ENCODE results near the gene SEMA4C.
A peak's percentile ranks its signal among the peaks of the same experiment; 100 is the strongest.
"Not testable (repeated sequence)": the region's sequence is repeated elsewhere in the genome, so short reads cannot be mapped to it uniquely, and the experiment has no call there.

Gene SEMA4C

DNA sequence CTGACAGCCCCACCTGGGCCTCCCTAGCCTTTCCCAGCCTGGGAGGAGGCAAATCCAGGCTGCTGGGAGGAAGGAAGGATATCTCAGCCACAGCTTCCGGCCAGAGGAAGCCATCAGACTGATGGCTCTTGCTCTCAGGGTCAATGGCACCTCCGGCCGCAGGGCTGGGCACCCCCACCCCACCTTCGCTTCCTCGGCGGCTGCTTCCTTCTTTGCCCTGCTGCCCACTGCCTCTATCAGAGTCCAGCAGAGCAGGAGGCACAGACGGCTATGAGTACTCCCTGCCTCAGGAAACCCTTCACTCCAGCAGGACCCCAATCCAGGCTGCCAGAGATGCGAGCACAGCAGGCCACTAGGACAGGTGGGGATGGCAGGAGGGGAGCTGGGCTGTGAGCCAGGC, 3.3 kb downstream of the SEMA4C start:
- no peak for DNase-seq (ENCODE audit: low read depth in 2 of 2)

DNA sequence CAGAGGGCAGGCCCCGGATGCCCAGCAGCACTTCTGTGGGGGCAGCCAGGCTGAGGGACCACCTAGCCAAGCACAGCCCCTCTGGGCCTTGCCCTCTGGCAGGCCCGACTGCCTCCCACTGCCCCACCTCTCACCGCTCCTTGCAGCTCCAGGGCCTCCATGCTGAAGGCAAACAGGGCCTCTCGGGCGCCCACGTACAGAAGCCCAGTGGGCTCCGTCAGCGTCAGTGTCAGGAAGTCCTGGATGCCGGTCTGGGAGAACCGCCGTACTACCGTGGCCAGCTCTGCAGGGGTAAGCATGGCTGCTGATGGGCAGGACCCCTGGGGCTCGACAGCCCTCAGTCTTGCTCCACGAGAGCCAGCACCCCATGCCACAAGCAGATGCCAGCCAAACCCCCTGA, 3.7 kb downstream of the SEMA4C start:
- DNase-seq (ENCODE audit: low read depth in 2 of 2), result no peak

DNA sequence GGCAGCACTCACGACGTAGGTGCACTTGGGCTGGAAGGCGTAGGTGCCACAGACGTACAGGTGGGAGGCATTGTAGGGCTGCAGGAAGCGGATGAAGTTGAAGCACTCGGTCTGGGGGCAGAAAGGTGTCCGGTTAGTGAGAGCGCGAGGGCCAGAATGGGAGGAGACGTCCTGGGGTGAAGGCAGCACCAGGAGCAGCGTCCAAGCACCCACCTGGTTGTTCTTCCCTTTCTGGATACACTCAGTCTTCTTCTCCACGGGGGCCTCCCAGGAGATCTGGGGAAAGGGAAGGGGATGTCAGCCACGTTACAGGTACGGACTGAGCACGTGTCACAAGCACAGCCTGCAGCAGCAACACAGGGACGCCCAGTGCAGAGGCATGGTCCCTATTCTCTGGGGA, 4.2 kb downstream of the SEMA4C start:
- DNase-seq (ENCODE audit: low read depth in 2 of 2), result no peak

DNA sequence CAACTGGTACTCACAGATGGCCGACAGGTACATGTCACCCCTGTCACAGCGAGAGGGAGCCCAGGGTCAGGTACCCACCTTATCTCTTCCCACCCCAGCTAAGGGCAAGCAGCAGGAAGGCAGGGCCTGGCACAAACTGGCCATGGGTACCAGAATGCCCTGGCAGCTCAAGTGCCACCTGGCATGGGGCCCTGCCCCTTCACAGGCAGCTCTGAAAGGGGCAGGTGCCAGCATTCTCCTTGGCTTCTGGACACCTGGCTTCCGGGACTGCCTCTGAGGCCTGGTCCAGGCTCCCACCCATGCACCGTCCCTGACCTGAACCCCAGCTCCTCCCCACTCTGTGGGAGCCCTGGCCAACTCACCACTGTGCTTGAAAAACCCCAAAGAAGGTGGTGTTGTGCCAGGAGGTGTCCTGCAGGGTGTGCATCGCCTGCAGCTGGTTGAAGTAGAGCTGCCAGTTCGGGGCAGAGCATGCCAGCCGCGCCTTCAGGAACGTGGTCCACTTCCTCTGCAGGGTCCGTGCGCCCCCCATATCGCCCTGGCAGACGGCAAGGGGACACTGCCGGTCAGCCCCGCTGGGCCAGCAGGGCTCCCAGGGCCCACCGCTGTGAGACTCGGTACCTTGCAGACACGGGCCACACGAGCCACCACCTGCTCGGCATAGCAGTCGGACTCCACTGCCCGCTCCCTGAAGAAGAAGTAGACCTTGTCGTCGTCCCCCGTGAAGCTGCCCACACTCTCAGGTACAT, 5.4 kb downstream of the SEMA4C start:
- no peak for DNase-seq (ENCODE audit: low read depth in 2 of 2)

DNA sequence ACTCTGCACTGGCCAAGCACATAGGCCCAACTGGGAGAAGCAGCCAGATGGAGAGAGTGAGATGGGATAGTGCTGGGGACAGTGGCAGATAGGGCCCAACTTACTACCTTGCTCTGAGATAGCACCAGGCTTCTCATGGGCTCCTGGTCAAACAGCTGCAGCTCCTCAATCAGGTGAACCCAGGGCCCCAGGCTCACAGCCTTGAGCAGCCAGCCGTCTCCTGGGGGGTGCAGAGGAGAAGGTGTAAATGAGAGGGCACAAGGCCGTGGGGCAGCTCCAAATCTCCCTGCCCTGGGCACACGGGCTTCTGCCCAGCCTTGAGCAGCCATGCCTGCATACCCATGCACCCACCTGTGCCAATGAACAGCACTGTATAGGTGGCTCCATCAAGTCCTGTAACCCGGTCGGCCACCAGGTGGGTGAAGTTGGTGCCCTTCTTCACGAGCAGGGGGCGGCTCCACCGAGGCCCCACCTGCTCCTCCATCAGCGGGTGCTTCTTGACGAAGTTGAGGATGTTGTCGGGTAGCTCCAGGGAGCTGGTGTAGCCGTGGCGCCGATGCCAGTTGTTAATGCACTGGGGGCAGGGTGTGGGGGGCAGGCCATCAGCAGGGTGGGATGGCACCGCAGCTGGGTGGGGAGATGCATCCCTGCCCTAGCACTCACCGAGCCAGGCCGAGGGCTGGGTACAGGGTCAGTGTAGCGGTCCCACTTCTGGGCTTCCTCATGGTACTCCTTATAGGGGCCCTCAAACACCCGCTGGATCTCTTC, 6.1 kb downstream of the SEMA4C start:
- DNase-seq (ENCODE audit: low read depth in 2 of 2), result no peak

DNA sequence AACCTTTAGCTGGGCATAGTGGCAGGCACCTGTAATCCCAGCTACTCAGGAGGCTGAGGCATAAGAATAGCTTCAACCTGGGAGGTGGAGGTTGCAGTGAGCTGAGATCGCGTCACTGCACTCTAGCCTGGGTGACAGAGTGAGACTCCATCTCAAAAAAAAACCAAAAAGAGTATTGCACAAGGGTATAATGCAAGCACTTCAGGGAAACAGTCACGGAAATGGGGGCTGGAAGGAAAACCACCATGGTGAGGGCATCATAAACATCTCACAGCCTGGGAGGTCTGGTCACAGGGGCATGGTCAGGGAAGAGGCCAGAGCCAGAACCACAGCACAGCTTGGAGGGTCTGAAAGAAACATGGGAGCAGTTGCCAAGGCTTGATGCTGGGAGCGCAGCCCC, 6.8 kb downstream of the SEMA4C start:
- not testable (repeated sequence) for DNase-seq (ENCODE audit: low read depth in 2 of 2)

DNA sequence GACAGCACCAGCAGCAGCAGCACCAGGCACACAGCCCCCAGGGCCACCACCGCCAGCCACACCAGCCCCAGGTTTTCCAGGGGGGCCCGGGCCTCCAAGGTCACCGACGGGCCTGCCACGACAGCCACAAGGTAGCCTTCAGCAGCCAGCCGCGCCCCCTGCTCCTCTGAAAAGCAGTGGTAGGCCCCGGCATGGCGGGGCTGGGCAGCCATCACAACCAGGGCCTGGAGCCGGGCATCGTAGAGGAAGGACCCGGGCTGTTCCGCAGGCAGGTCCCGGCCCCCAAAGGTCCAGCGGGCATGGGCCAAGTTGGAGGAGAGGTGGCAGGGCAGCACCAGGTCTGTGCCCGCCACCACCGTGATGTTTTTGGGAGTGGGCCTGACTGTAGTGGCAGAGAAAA, 8.8 kb downstream of the SEMA4C start:
- DNase-seq (ENCODE audit: low read depth in 2 of 2), result no peak

DNA sequence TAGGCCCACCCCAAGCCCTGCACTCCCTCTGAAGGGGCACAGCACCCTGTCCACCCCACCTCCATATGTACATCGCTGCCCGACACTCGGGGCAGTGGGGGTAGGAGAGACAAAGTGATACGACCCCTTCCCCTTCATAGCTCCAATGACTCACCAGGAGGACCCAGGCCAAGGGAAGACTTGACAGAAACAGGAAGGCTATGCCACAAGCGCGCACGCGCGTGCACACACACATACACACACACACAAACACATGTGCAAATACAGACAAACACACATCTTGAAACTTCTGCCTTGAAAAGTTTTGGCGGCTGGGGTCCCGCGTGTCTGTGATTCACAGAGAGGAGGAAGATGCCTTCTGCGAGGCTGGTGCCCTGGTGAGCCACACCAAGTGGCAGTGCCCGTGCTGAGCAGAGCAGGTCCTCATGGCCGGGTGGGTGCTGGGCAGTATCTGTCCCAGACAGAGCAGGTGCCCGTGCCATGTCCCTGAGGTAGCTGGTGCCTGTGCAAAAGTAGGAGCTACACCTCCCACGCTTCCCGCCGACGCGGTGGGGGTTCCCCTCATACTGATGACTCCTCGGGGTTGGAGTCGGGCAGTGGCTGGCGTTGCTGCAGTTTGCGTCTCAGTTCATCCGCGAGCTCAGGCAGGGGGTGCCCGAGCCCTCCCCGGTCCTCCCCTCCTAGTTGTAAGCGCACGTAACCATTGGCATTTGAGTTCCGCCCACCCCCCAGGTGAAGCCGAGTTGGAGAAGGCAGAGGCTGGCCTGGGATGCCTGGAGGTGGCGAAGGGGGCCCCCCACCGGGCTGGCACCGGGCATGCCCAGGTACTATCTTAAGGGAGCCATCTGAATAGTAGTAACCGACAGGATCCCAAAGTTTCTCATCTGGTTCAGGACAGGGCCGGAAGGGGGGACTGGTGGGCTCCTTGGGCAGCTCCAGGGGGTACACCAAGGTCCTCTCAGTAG, 9.5 kb downstream of the SEMA4C start:
- peak; percentile 30 to 44 for DNase-seq (ENCODE audit: low read depth in 2 of 2)

DNA sequence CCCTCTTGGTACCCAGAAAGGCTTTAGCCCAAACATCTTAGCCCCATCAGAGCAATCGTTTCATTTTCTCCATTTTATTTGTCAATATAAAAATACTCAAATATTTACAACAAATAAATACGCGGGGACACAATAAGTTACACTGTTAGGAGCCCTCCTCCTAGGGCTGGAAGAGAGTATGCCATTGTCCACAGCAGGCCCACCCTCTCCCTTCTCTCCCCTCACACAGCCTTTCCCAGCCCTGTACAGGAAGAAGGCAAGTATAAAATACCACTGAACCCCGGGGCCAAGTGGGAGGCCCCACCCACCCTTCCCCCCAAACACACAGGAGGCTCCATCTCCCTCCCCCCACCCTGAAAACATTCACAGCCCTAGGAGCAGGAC, 10.2 kb downstream of the SEMA4C start:
- DNase-seq (ENCODE audit: low read depth in 2 of 2), result no peak

DNA sequence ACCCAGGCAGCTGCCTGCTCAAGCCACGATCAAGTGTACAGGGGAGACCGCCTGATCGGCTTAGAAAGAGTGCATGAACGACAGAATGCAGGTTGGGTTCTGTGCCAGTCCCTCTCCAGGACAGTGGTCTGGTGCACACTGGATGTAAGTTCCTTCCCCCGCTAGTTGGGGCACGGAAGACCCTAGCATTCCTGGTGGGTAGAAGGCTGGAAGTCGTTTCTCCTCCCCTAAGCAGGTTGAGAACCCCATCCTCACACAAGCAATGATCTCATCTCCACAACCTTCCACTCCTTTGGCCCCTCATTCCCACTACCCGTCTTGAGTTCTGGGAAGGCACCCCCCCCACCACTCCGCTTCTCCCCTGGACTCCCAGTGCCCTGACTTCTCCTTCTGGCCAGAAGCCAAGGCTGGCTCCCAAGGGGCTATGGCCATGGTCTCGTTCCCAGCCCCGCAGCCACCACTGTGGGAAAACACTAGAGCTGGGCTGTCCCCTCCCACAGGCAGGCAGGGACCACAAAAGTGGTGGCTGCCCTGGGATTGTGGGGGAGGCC, 10.7 kb downstream of the SEMA4C start:
- no peak for DNase-seq (ENCODE audit: low read depth in 2 of 2)

DNA sequence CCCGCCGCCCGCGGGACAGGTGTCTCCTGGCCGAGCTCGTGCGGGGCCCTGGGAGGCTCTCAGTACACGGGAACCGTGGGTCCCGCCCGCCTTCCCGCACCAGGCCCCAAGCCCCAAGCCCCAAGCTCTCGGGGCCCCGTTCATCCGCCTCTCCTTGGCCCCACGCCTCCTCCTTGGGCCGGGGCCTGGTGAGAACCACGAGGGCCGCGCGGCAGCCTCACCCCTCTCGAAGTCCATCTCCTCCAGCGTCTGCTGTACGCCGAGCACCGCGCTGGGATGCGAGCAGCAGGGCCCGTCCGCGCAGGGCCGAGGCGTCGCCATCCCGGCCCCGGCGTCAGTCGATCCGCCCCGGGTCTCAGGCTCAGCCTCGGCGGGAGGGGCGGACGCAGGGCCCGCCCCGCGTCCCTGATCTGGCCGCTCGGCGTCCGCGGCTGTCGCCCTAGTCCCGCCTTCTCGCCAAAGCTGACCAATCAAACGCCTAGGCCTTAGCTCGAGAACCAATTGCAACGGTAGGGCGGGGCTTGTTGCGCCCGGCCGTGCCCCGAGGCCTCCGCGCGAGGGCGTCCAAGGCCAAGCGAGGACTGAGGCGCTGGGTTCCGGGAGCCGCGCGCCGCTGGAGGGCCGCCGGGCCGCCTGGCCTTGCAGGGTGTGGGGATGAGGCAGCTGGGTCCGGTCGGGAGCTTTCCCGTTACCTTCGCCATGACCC, 12.1 kb downstream of the SEMA4C start, which contains the start of gene ANKRD39:
TSS of gene ANKRD39 (minus strand) at position 350 of the 706 bp plus-strand sequence. CDS start at position 321, 29 bp downstream.
- DNase-seq (ENCODE audit: low read depth in 2 of 2), result peak; percentile 96

DNA sequence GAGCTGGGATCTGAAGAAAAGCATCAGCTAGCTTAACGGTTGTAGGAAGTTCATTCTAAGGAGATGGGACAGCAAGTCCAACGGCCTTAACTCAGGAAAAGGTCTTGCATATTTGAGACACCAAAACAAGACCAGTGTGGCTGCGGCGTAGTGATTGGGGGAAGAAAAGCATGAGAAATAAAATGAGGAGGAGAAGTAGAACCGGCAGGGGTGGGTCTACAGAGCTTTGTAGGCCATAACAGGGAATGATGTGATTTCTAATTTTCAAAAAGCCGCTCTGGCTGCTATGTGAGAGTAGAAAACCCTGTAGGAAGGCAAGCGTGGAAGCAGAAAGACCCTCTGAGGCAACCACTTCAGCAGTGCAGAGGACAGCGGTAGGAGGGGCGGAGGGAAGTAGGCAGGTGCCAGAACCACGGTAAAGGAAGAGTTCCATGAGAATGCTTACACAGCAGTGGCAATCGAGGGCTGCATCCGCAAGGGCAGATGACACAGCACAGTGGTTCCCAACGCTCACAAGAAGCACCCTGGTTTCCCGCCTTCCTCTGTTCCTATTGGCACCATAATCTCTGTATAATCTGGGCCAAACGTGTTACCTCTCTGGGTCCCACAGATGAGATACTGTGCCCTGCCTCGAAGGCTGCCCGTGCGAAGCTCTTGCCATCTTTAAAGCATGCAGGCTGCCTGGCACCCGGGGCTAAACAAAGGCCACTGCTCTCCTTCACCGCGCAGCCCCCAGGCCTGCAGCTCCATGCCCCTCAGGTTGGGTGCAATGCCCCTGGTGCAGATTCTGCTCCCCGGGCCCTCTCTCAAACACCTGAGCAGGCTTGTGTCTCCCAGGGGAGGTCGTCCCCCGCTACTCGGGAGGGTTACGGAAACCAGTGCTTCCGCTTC, 12.9 kb downstream of the SEMA4C start:
- no peak for DNase-seq (ENCODE audit: low read depth in 2 of 2)

DNA sequence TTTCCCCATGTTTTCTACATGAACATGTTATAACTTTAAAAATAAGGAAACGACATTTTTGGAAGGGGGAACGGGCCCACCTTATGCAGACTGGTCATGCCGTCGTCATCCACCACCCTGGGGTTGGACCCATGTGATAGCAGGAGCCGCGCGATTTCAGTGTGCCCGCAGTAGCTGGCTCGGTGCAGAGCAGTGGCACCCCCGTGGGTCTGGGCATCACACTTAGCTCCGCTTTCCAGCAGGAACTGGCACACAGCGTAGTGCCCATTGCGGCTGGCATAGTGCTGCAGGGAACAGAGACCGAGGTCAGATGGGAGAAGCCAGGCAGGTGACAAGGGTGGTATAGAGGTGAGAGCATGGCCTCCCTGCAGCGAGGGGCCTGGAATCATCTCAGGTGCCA, 16.6 kb downstream of the SEMA4C start:
- no peak for DNase-seq (ENCODE audit: low read depth in 2 of 2)

DNA sequence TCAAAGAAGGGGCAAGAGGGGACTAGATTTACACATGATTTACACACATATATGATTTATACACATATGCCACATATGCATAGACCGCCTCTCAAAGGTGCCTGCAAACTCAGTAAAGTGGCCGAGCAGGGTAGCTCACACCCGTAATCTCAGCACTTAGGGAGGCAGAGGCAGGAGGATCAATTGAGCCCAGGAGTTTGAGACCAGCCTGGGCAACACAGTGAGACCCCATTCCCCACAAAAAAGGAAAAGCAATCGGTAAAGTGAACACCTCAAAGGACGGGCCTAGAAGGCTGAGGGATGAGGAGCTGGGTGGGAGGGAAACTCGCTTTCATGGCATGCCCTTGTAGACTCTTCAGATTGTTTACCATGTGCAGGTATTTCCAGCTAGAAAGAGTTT, 17.2 kb downstream of the SEMA4C start:
- no peak for DNase-seq (ENCODE audit: low read depth in 2 of 2)

DNA sequence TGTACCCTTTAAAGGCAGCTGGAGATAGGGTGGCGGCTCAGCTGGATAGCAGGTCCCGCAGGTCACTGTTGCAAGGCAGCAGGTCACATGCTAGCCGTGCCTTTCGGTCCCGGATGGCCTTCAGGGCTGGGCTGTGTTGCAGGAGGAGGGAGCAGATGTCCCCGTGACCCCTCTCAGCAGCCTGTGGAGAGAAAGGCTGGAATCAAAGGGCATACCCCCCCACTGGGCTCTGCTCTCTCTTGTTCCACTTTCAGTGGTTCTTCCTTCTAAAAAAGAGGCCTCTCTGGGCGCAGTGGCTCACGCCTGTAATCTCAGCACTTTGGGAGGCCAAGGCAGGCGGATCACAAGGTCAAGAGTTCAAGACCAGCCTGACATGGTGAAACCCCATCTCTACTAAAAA, 21.6 kb downstream of the SEMA4C start:
- DNase-seq (ENCODE audit: low read depth in 2 of 2), result no peak

DNA sequence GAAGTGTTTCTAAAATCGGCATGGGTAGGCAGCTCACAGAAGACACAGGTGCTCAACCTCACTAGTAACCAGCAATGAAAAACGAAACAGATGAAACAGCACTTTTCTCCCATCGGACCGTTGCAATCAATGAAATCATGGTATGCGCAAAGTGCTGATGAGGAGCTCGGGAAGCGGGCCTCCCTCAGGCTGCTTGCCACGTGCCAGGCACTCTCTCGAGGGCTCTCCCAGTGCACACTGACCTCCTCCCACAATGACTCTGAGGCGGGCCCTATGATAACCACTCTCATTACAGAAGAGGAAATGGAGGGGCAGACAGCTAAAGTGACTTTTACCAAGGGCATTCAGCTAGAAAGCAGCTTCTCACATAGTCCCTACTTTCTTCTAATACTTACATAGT, 22.3 kb downstream of the SEMA4C start:
- no peak for DNase-seq (ENCODE audit: low read depth in 2 of 2)

DNA sequence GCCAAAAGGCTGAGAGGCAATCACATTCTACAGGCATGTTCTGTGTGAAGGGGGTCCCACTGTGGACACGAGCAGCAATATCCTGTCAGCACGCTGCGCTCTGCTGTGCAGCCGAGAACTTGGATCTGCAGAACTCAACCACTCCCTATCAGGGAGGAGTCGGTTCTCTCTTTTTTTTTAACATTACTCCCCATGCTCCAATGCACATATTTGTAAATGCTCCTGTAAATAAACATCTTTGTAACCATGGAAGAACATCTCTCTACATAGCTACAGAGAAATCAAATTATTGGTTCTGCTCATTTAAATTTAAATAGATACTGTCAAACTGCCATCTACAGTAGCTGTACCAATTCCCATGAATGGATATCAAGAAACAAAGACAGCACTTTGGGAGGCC, 23.1 kb downstream of the SEMA4C start:
- DNase-seq (ENCODE audit: low read depth in 2 of 2), result no peak

DNA sequence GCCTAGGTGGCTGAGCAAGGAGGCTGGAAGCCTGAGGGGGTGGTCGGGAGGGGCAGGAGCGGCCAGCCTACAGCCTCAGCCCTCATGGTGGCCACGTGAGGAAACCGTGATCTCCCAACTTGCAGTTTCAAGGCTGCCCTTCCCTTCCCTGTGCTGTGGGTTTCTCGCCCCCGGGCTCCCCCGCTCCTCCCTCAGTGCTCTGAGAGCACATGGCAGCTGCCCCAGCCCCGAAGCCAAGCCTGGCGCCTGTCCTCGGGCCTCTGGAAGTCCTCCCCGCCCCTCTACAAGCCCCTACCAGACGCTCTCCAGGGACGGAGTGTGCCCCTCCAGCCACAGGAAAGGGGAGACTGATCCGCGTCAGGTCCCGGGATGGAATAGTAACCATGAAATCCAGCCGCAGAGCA, 25.5 kb downstream of the SEMA4C start:
- no peak for DNase-seq (ENCODE audit: low read depth in 2 of 2)

DNA sequence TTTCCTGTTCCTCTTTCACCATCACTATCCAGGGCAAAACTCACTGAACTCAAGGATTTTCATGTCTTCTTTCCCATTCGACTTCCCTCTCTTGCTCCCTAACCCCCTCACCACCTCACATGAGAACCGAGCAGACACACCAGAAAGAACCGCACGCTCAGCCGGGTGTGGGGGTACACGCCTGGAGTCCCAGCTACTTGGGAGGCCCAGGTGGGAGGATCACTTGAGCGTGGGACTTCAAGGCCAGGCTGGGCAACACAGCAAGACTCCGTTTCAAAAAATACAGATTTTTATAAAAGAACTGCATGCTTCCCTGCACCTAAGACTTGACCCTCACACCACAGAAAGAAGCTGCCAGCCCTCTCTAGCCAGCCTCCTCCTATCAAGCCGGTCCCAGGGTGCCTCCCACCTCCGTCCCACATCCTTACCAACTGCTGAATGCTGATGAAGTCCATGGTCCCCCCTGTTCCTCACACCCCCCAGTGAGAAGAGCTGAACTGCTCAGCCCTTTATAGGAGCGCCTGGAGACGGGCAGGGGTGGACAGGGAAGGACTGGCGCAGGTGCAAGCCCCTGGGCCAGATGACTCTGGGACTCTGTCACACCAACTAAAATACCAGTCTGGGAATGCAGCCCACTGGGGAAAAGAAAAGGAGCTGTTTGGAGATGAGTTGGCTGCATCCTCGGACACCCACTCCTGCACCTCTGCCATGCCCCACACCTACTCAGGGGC, 26.2 kb downstream of the SEMA4C start, which contains the start of gene ANKRD23:
TSS of gene ANKRD23 (minus strand) at position 484 of the 731 bp plus-strand sequence. CDS start at position 455, 29 bp downstream.
- no peak for DNase-seq (ENCODE audit: low read depth in 2 of 2)

Measured in stimulated activated CD4-positive, alpha-beta T cell treated with anti-CD3 and anti-CD28 coated beads, Interleukin-1b, Interleukin-23, amount 100 ng/mL, for 4 hours (primary cell).